H1 (cell line): ENCODE data around the gene TPD52L1. TPM values are rescaled to one million over a fixed set of nuclear protein-coding genes. Genes with fewer than 3 reads are reported as not detected.

Experiments used
- CTCF ChIA-PET: fragments of 300-600 bp; sonication (Branson Sonifier 250); formaldehyde crosslinking; loops from one replicate; lab custom pipeline; 2021; ENCODE audit not compliant: partially characterized antibody; lab: Charles Lee
- POLR2A ChIA-PET: fragments of 300-600 bp; sonication (Branson Sonifier 250); formaldehyde crosslinking; loops from one replicate; lab custom pipeline; 2021; ENCODE audit warnings: inconsistent platforms; ENCODE audit not compliant: partially characterized antibody; lab: Charles Lee
- DNase-seq, 2 experiments: peaks; one replicate each; pipeline versions ENCODE4 v3.0.0 to v3.0.0-alpha.2; 2010 to 2022; ENCODE audit warnings: low spot score in 2 of 2, low read depth in 1 of 2, mixed read lengths in 1 of 2
- FAIRE-seq: peaks from 2 replicates; lab custom pipeline; 2011; peaks lifted over from hg19 to GRCh38; lab: Jason Lieb, UNC
- H2AFZ ChIP-seq: 2 replicates; pipeline ENCODE4 v1.8.1; 2012; ENCODE audit warnings: low read length, inconsistent platforms
- H2AK5ac ChIP-seq: 2 replicates; pipeline ENCODE4 v1.6.1; 2013; ENCODE audit warnings: low read depth, low read length
- H2BK120ac ChIP-seq: replicated peaks from 2 replicates; pipeline ENCODE3; 2013; ENCODE audit warnings: low read depth, low read length, inconsistent platforms
- H2BK12ac ChIP-seq: 2 replicates; pipeline ENCODE4 v1.6.1; 2013; ENCODE audit warnings: low read depth, low read length
- H2BK15ac ChIP-seq: 2 replicates; pipeline ENCODE4 v1.6.1; 2013; ENCODE audit warnings: low read length
- H2BK20ac ChIP-seq: 2 replicates; pipeline ENCODE4 v1.6.1; 2013; ENCODE audit warnings: low read length
- H2BK5ac ChIP-seq: 2 replicates; pipeline ENCODE4 v1.6.1; 2013; ENCODE audit warnings: low read depth, low read length
- H3K14ac ChIP-seq: 2 replicates; pipeline ENCODE4 v1.6.1; 2013; ENCODE audit warnings: inconsistent platforms; ENCODE audit not compliant: insufficient read length
- H3K18ac ChIP-seq: 2 replicates; pipeline ENCODE4 v1.6.1; 2013; ENCODE audit warnings: low read length; ENCODE audit errors: extremely low read depth
- H3K23ac ChIP-seq: 2 replicates; pipeline ENCODE4 v1.6.1; 2013; ENCODE audit warnings: inconsistent platforms; ENCODE audit not compliant: insufficient read length
- H3K23me2 ChIP-seq: 2 replicates; pipeline ENCODE4 v1.6.1; 2013; ENCODE audit warnings: low read depth, low read length
- H3K27ac ChIP-seq: 2 replicates; pipeline ENCODE4 v1.6.1; 2011; ENCODE audit warnings: low read depth, low read length, inconsistent platforms
- H3K27me3 ChIP-seq, 4 experiments: replicated peaks in 1 of 4; 1 replicate in 1 of 4; 2 replicates in 3 of 4; pipeline versions ENCODE4 v1.6.1 to v1.8.1; 2011 to 2013; ENCODE audit warnings: low read length in 3 of 4, mild to moderate bottlenecking in 3 of 4, inconsistent platforms in 2 of 4, mixed read lengths in 2 of 4, moderate library complexity in 1 of 4; ENCODE audit not compliant: control insufficient read depth in 3 of 4, insufficient read depth in 3 of 4; ENCODE audit errors: extremely low read depth in 1 of 4
- H3K36me3 ChIP-seq, 4 experiments: 2 replicates each; pipeline versions ENCODE4 v1.6.1 to v1.8.1; 2011 to 2013; ENCODE audit warnings: mild to moderate bottlenecking in 4 of 4, low read length in 3 of 4, moderate library complexity in 2 of 4, control low read depth in 1 of 4, inconsistent platforms in 1 of 4; ENCODE audit not compliant: insufficient read depth in 4 of 4, control insufficient read depth in 2 of 4
- H3K4ac ChIP-seq: replicated peaks from 2 replicates; pipeline ENCODE3; 2013; ENCODE audit warnings: low read length, low read depth, mixed read lengths, inconsistent platforms; ENCODE audit not compliant: insufficient read length
- H3K4me1 ChIP-seq, 4 experiments: replicated peaks in 1 of 4; 1 replicate in 1 of 4; 2 replicates in 3 of 4; pipeline versions ENCODE4 v1.6.1 to v1.8.1; 2011 to 2013; ENCODE audit warnings: low read length in 3 of 4, inconsistent platforms in 2 of 4, mixed read lengths in 1 of 4; ENCODE audit not compliant: insufficient read depth in 4 of 4, control insufficient read depth in 3 of 4
- H3K4me2 ChIP-seq, 2 experiments: 2 replicates each; pipeline versions ENCODE4 v1.6.1 to v1.8.1; 2011 to 2013; ENCODE audit warnings: low read depth in 2 of 2, low read length in 2 of 2, control low read depth in 1 of 2, inconsistent platforms in 1 of 2, mild to moderate bottlenecking in 1 of 2; ENCODE audit not compliant: insufficient read depth in 1 of 2
- H3K4me3 ChIP-seq, 4 experiments: fragments of 200-600, 300-600 bp in 1 of 4; sonication (generic), shearing (Covaris generic), sonication (Bioruptor Twin) in 1 of 4; 2 replicates each; pipeline versions ENCODE4 v1.5.1 to v1.8.1; 2011 to 2016; ENCODE audit warnings: low read length in 4 of 4, low read depth in 3 of 4, control low read depth in 2 of 4, inconsistent platforms in 2 of 4, mild to moderate bottlenecking in 2 of 4, mixed read lengths in 1 of 4, moderate library complexity in 1 of 4; ENCODE audit not compliant: insufficient read depth in 2 of 4; ENCODE audit errors: extremely low read depth in 1 of 4
- H3K56ac ChIP-seq: replicated peaks from 2 replicates; pipeline ENCODE3; 2013; ENCODE audit warnings: low read depth, mild to moderate bottlenecking, mixed read lengths, low read length, inconsistent platforms; ENCODE audit not compliant: insufficient read length
- H3K79me1 ChIP-seq: 2 replicates; pipeline ENCODE4 v1.6.1; 2013; ENCODE audit warnings: low read depth, low read length, control low read depth
- H3K79me2 ChIP-seq, 2 experiments: 2 replicates each; pipeline versions ENCODE4 v1.6.1 to v1.8.1; 2012 to 2013; ENCODE audit warnings: low read length in 2 of 2, mild to moderate bottlenecking in 2 of 2, inconsistent platforms in 1 of 2; ENCODE audit not compliant: insufficient read depth in 2 of 2, control insufficient read depth in 1 of 2
- H3K9ac ChIP-seq, 4 experiments: replicated peaks in 1 of 4; 1 replicate in 1 of 4; 2 replicates in 3 of 4; pipeline versions ENCODE4 v1.6.1 to v1.8.1; 2011 to 2013; ENCODE audit warnings: low read depth in 3 of 4, low read length in 3 of 4, control low read depth in 2 of 4, mild to moderate bottlenecking in 2 of 4, moderate library complexity in 2 of 4, inconsistent platforms in 1 of 4; ENCODE audit errors: extremely low read depth in 1 of 4
- H3K9me3 ChIP-seq, 2 experiments: 2 replicates each; pipeline versions ENCODE4 v1.6.1 to v1.8.1; 2012 to 2013; ENCODE audit warnings: mild to moderate bottlenecking in 2 of 2, moderate library complexity in 2 of 2, control low read depth in 1 of 2, inconsistent platforms in 1 of 2, low read depth in 1 of 2, low read length in 1 of 2, mixed read lengths in 1 of 2; ENCODE audit not compliant: insufficient read depth in 2 of 2
- H4K20me1 ChIP-seq, 2 experiments: replicated peaks in 1 of 2; 2 replicates each; pipeline versions ENCODE3 to v1.8.1; 2011 to 2013; ENCODE audit warnings: inconsistent platforms in 2 of 2, low read length in 2 of 2, mild to moderate bottlenecking in 1 of 2; ENCODE audit not compliant: insufficient read depth in 2 of 2, control insufficient read depth in 1 of 2
- H4K5ac ChIP-seq: 2 replicates; pipeline ENCODE4 v1.6.1; 2013; ENCODE audit warnings: low read length, low read depth, mixed read lengths, inconsistent platforms; ENCODE audit not compliant: insufficient read length
- H4K8ac ChIP-seq: 2 replicates; pipeline ENCODE4 v1.8.0; 2013; ENCODE audit warnings: mild to moderate bottlenecking, moderate library complexity, low read length, inconsistent platforms; ENCODE audit not compliant: insufficient read depth; ENCODE audit errors: extremely low read depth
- H4K91ac ChIP-seq: replicated peaks from 2 replicates; pipeline ENCODE3; 2013; ENCODE audit warnings: low read length, mixed read lengths, inconsistent platforms; ENCODE audit not compliant: insufficient read length
- ASH2L ChIP-seq: fragments of 200-600, 300-600 bp; sonication (generic); IDR thresholded peaks from one replicate; pipeline ENCODE4 v1.7.1; 2017; ENCODE audit warnings: low read length
- CHD2 ChIP-seq: IDR thresholded peaks from 2 replicates; pipeline ENCODE4 v1.6.1; 2012; ENCODE audit warnings: low read length, improper control_type of control experiment
- KDM5A ChIP-seq: fragments of 200-600 bp; IDR thresholded peaks from 2 replicates; pipeline ENCODE4 v1.7.1; 2012; ENCODE audit warnings: mild to moderate bottlenecking, low read length, inconsistent platforms, mixed read lengths
- PHF8 ChIP-seq: fragments of 200-600 bp; sonication (generic); conservative IDR thresholded peaks from 2 replicates; pipeline ENCODE4 v1.7.1; 2012; ENCODE audit warnings: low read depth, mild to moderate bottlenecking, inconsistent platforms, low read length, moderate library complexity
- POLR2AphosphoS5 ChIP-seq: IDR thresholded peaks from 2 replicates; pipeline ENCODE4 v1.6.1; 2011; ENCODE audit warnings: low read depth, low read length
- WGBS, 2 experiments: shearing (Covaris generic) in 1 of 2; methylation state at CpG; one replicate each; pipeline versions ENCODE4 v1.1.6 to v1.1.7; 2013 to 2015; ENCODE audit warnings: low lambda C conversion rate in 2 of 2, mixed read lengths in 2 of 2, inconsistent platforms in 1 of 2, low coverage in 1 of 2, missing lambda C conversion rate in 1 of 2; ENCODE audit not compliant: insufficient replicate concordance in 2 of 2, insufficient coverage in 1 of 2, insufficient read length in 1 of 2; ENCODE audit errors: extremely low coverage in 1 of 2, missing lambda C conversion rate in 1 of 2; 5-methylcytosine and 5-hydroxymethylcytosine counted together
- polyA plus RNA-seq, 7 experiments: library from polyadenylated mRNA; depleted of rRNA in 3 of 7; stranded (reverse) in 5 of 7; unstranded in 2 of 7; fragments of >200 nt in 5 of 7; fragments of 200-250 nt in 2 of 7; gene quantifications; 1 replicate in 5 of 7; 2 replicates in 1 of 7; 4 replicates in 1 of 7; pipeline versions ENCODE4 v1.2.1 to v1.2.3, GENCODE V29; 2011 to 2013; ENCODE audit warnings: missing spikeins in 2 of 7, mixed read lengths in 2 of 7
- total RNA-seq: library from RNA; stranded (reverse); fragmentation: NEBNext Ultra II Directional; extraction: Animal tissue kit (Norgen Biotek cat#: 25700); gene quantifications from 2 replicates; pipeline ENCODE4 v1.2.1, GENCODE V29; 2021
- TF ChIP-seq, protein P1 (sequence below), 3 experiments: IDR thresholded peaks; 1 replicate in 2 of 3; 2 replicates in 1 of 3; pipeline versions ENCODE4 v1.5.1 to v1.6.1; 2011; ENCODE audit warnings: low read length in 3 of 3, mild to moderate bottlenecking in 3 of 3, inconsistent platforms in 2 of 3, low read depth in 1 of 3, moderate library complexity in 1 of 3; ENCODE audit not compliant: insufficient read depth in 1 of 3; ENCODE audit errors: control extremely low read depth in 1 of 3

The TPD52L1 gene
- total and polyA plus RNA-seq, 2 of the 8 experiments (the other 6 are each of a cell fraction or from before 2014, with no cell fraction given), result 7.4 to 14.2 TPM

DNA sequence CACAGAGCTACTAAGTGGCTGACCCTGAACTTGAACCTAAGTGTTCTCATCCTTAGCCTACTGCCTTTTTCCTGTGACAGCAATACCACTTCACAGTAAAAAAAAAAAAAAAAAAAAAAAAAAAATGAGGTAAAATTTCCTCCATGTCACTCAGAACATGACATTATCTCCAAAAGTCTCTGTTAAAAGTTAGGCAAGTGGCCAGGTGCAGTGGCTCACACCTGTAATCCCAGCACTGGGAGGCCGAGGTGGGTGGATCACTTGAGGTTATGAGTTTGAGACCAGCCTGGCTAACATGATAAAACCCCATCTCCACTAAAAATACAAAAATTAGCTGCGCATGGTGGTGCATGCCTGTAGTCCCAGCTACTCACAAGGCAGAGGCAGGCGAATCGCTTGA, 159.4 kb downstream of the TPD52L1 start:
- Histone ChIP-seq H2BK12ac (no peak overlapping the region), H2BK15ac (no peak overlapping the region), H3K18ac (no peak overlapping the region), H3K36me3 (no peaks in the 10 kb centered on the region), H3K4me3 (no peak overlapping the region), H2BK5ac (no peak overlapping the region), H2AK5ac (no peak overlapping the region), H3K79me2 (no peaks in the 10 kb centered on the region), H2BK20ac (no peak overlapping the region), H3K27me3 (no peaks in the 10 kb centered on the region), H3K4me1 (peaks cover 0 to 2% (median 0%) of the 10 kb centered on the region in 4 experiments; a peak in 1 of 7 replicates), H2BK120ac (no peak overlapping the region), H3K23me2 (no peaks in the 10 kb centered on the region), H3K4ac (no peak overlapping the region), H3K4me2 (no peak overlapping the region), H3K79me1 (no peaks in the 10 kb centered on the region), H4K20me1 (no peaks in the 10 kb centered on the region), H4K5ac (no peak overlapping the region), H2AFZ (no peak overlapping the region), H3K14ac (no peak overlapping the region), H3K23ac (no peak overlapping the region), H3K27ac (no peak overlapping the region), H3K9me3 (no peaks in the 10 kb centered on the region), H3K9ac (no peak overlapping the region), H4K8ac (no peak overlapping the region), H4K91ac (no peak overlapping the region), H3K56ac (no peak overlapping the region)
- ChIA-PET POLR2A (interaction anchor here (0.7 to 1.2 kb wide), 2 partner anchors 197 to 375 kb away, joined by 3 read pairs; no protein-coding TSS in a partner anchor), CTCF (interaction anchor here (0.9 to 9.6 kb wide), 45 partner anchors 12 to 663 kb away, joined by 3 to 158 read pairs (median 5); partner anchors contain the start of genes HDDC2, HINT3 and NCOA7)
- FAIRE-seq, result no peak
- TF ChIP-seq POLR2AphosphoS5 (no peak), PHF8 (no peak), CHD2 (no peak), KDM5A (no peak), ASH2L (no peak)
- TF ChIP-seq, protein P1, sequence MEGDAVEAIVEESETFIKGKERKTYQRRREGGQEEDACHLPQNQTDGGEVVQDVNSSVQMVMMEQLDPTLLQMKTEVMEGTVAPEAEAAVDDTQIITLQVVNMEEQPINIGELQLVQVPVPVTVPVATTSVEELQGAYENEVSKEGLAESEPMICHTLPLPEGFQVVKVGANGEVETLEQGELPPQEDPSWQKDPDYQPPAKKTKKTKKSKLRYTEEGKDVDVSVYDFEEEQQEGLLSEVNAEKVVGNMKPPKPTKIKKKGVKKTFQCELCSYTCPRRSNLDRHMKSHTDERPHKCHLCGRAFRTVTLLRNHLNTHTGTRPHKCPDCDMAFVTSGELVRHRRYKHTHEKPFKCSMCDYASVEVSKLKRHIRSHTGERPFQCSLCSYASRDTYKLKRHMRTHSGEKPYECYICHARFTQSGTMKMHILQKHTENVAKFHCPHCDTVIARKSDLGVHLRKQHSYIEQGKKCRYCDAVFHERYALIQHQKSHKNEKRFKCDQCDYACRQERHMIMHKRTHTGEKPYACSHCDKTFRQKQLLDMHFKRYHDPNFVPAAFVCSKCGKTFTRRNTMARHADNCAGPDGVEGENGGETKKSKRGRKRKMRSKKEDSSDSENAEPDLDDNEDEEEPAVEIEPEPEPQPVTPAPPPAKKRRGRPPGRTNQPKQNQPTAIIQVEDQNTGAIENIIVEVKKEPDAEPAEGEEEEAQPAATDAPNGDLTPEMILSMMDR (IDR thresholded peaks at IDR 0.05; ENCODE audit: control extremely low read depth in 1 of 3, insufficient read depth in 1 of 3, low read depth in 1 of 3, low read length in 3 of 3), result no peak
- WGBS, 2 experiments, result 89% methylated on average over 4 of the region's 4 CpGs; no CpG with 5 or more reads in 1 of the 2 experiments
- DNase-seq, result no peak
